UCSD-AML1 (cell line): ENCODE measurements around the gene TAPT1.

Experiments used
- DNase-seq: peaks from one replicate; lab custom pipeline; 2025; ENCODE audit not compliant: unreplicated experiment; lab: John Stamatoyannopoulos, UW

Gene TAPT1

DNA sequence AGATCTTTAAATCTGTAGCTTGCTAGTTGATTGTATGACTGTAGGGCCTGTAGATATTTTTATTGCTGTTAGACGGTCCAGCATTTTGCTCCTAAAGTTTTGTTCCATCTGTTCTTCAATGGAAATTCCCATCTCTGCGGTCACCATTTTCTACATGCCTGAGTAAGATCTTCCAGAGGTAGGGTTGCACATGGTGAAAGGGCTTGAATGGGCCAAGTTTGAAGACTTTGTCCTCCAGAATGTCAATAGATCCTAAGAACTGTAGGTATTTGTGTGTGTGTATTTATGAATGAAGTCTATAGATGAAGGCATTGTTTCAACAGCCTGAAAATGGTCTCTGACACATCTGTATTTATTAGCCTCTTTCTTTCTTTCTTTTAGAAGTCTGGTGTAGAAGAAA, 22.3 kb upstream of the TAPT1 start:
- DNase-seq = no peak

DNA sequence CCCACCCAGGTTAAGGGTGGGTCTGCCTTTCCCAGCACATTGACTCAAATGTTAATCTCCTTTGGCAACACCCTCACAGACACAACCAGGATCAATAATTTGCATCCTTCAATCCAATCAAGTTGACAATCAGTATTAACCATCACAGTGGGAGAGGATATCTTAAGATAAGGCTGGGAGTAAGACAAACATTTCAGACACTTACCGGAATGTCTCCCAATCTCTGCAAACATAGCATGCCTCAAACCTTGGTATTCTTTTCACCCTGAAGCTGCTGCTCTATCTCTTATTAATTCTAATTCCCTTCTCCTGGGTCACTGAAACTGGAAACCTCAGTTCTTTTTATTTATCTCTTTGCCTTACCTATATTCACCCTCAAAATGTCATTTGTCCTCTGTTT, 19.0 kb upstream of the TAPT1 start:
- no peak for DNase-seq

- DNase-seq = no peak
Measured at GRCh38 chr4:16243285-16243684, 17.0 kb upstream of the TAPT1 start.

- DNase-seq = no peak
Measured at GRCh38 chr4:16240300-16240699, 14.0 kb upstream of the TAPT1 start.

- DNase-seq = no peak
Measured at GRCh38 chr4:16239086-16239485, 12.8 kb upstream of the TAPT1 start.

DNA sequence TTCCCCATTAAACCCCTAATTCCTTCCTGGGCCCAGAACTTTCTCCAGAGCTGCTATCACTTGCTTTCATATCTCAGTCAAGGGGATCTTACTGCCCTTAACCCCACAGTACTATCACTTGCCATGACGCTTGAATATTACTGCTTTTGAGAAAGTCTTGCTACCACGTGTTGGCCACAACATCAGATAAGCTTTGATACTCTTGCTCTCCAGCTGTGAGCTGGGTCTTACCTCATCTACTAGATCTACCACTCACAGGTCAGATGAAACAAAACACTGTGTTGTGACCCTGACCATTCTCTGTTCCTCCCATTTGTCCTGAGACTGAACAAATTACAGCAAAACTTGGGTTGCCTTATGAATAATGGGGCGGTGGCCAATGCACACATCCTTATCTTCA, 12.1 kb upstream of the TAPT1 start:
- DNase-seq = no peak

GRCh38 chr4:16237715-16238114, 11.4 kb upstream of the TAPT1 start:
- DNase-seq = no peak

DNA sequence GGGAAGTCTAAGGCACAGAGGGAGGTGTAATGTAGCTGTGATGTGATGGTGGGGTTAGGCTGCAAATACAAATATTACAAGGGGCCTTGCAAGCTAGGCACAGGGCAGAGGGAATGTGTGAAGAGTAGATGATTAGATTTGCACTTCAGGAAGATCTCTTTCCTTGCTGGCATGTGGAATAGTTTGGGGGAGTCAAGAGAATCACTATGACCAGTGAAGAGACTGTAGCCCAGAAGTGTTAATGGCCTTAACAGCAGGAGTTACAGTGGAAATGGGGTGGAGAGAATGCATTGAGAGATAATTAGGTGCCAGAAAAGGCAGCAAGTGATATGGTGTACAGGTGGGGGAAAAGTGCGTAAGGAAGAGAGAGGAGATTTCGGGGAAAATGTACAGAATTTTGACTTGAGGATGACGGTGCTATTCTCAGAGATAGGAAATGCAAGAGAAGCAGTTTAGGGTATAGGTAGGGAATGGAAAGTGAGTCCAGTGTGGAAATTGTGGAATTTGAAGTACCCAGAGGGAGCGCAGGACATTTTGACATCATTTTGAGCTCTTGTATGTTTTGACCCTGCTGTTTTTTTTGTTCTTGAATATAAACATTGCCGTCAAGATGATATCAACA, 10.2 kb upstream of the TAPT1 start:
- no peak for DNase-seq

GRCh38 chr4:16235209-16235608, 8.9 kb upstream of the TAPT1 start:
- DNase-seq = no peak

DNA sequence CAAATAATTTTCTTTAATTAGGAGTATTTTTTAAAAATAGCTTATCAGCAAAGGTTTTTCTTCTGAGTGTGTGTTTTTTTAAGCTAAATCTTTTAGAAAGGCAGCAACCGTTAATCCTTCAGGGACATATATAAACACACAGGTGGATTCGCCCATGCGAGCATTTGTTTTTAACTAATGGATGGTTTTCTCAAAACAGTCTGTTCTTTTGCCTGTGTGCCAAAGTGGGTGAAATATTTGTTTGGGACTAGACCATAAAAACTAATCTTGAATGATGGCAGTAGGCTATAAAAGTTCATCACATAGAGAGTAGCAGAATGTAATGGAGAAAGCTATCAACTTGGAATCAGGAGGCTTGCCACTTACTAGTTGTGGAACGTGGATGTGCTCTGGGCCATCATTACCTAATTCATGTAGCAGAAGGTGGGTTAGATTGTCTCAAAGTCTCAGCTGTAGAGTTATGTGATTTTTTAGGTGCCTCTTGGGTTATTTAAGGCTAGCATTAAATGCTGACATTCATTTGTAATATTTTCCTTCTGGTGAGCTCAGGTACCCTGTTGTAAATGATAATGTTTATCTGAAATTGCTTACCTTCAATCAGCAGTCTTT, 7.4 kb upstream of the TAPT1 start:
- DNase-seq = no peak

DNA sequence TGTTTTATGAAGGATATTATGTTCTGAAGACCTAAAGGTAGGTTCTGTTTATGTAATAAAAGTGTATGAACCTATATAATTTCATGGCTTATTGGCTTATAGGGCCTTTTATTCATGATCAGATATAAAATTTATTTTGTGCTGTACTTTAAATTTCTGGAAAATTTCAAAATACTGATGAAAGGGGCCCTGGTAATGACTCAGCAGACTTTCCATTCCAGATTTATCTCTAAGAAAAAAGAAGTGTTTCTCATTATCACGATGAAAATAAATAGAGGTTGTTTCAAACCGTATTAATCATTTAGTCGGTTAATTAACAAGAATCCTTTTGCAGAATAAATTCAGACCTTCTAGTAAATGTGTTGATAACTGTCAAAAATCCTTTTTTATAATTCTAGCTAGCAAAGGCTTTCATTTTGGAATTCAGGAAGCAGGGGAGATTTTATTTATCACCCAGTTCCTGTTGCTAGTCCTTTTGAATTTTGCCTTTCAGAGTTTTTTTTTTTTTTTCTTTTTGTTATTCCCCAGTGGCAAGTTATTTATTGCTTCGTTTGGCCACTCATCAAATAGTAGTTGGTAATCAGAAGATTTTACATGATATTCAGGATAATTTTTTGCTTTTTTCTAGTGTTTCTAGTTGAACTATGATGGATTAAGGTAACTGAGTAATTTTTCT, 5.4 kb upstream of the TAPT1 start:
- no peak for DNase-seq

DNA sequence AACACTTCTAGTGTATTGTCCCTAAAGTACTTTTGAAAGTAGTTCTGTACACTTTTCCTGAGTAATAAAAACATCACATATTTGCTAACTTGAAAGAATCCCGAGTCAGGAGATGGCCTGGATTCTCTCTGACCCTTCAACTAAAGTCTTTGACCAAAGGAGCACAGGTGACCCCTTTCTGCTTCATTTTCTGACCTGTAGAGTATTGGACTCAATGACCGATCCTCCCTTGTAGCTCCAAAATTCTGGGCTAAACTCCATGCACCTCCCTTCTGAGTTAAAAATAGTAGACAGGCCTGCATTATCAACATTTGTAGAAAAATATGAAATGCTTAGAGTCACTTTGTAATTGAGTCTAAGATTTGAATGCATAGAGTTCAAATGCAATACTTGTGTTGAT, 4.0 kb upstream of the TAPT1 start:
- no peak for DNase-seq

DNA sequence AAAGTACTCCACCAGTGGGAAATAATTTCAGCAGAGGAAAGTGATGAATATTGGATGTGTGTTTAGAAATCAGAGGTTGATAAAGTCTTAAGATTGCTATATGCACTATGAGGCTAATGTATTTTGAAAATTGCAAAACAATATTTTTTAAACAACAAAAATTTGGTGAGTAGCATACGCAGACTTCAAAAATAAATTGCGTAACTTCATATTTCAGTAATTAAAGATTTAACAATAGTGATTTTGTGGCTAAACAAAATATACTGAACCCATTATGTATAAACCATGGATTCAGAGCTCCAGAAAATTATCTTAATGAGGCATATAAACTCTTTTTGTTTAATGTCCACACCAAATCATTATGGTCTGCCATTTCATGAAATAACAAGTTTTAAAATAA, 3.3 kb upstream of the TAPT1 start:
- no peak for DNase-seq

DNA sequence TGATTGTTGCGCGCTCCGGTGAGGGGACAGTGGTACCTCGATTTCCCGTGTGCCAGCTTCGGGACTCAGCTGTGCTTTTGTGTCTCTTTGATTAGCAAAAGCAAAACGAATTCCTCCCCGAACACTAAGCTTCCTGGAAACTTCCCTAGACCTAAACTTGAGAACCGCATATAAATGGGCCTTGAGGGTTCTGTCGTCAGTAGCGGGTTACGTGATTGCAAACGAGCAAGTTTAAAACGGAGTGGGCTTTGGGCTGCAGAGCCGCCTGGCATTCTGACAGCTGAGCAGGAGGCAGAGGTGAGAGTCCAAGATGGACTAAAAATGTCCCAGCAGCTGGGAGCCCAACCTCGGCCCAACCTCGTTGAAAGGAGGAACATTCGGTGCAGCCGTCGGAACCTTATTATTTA, 1.2 kb upstream of the TAPT1 start:
- peak; percentile 61 for DNase-seq

- DNase-seq = peak; percentile 61
Measured at GRCh38 chr4:16226816-16227461, 668 bp upstream of the TAPT1 start.

- DNase-seq = no peak
Measured at GRCh38 chr4:16225167-16225862, 956 bp downstream of the TAPT1 start.

DNA sequence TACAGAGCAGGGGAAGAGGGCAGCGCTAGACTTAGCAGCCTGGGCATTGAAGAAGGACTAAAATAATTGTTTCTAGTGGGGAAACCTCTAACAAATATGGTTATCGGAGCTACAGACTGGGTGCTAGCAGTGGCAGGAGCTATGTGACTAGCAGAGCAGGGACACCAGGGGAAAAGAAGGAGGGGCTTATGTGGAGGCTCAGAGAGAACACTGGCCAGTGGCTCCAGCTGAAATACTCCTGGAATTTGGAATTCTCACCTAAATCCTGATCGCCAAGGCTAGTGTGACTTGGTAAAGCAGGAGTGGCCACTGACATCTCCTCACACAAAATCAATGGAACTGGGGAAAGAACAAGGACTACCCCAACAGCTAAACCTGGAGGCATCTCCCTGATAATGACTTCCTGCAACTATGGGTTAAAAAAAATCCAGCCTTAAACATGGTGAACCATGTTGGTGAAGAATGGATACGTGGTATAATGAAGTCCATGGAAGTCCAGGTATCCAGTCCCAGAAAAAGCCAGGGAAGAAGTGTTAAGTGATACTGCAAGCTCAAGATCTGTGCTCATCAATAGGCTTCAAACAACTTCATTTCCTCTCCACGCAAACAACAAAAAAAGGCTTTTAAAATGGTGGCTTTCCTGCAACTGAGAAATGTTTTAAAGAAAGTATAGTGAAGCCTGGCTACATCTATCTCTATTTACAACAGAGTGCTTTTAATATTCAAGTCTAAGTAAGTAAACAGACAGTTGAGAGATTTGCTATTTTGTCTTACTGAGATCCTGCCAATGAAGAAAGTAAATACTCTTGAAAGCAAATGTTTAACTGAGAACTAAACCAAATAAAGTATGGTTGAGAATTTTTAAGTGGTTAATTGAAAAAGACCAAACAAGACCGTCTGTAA, 1.8 kb downstream of the TAPT1 start:
- peak; percentile 30 for DNase-seq

DNA sequence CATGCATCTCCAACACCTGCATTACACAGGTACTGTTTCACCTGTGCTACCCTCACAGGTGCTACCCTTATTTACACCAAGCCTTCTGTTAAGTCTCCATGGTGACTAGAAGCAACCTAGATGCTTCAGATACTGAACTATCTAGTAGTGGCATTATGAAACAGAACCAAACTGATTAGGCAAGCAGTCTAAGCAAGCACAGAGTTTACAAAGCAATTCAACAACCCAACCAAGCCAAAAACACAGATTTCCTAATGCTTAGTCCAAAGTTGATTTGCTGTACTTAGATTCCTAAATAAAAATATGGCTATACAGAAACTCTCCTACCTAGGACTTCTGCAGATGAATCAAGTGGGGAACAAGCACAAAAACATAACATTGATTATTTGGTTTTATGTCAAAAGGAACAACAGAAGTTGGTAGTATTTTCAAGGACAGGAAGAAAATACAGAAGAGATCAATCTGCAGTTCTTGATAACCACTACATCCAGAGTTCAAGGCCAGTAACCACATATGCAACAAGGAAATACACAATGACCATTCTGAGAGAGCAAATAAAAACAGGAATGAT, 3.2 kb downstream of the TAPT1 start:
- DNase-seq = no peak

DNA sequence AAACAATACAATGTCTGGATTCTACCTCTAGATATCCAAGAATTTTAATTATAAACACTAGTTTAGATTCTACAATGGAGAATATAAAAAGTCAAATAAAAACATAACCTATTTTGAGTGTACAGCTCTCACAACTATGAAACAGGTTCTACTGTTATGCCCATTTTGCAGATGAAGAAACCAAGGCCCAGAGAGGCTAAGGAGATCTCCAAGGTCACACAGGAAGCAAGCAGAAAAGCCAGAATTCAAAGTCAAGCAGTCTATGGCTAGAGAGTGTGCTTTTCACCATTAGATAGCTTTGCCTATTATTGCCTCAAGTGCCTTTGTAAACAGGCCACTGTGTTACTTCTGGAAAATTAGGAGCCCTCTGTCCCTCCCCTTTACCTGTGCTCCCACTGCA, 7.3 kb downstream of the TAPT1 start:
- DNase-seq = no peak
